Globus pallidus (tissue), 1 donor: ENCODE data around the gene TRIB2.

ENCODE experiments used
- DNase-seq: peaks from one replicate; pipeline ENCODE4 v3.0.0-alpha.2; 2015; ENCODE audit warnings: low spot score

Gene TRIB2

DNA sequence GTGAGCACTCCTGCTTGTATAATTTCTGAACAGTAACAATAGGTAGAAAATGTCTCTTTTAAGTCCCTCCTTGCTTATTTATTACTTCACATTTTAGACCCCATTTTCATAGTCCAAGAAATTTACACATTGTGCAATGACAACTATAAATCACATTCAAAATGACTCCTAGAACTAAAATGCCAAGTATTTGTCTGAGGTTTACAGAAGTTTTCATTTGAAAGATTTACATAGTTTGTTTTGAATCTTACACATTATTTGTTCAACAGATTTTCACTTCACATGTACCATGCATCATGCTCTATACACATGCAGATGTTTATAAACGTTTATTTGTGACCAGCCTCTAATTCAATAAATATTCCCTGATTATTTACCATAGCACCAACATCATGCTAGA, 15.7 kb upstream of the TRIB2 start:
- DNase-seq, result no peak

DNA sequence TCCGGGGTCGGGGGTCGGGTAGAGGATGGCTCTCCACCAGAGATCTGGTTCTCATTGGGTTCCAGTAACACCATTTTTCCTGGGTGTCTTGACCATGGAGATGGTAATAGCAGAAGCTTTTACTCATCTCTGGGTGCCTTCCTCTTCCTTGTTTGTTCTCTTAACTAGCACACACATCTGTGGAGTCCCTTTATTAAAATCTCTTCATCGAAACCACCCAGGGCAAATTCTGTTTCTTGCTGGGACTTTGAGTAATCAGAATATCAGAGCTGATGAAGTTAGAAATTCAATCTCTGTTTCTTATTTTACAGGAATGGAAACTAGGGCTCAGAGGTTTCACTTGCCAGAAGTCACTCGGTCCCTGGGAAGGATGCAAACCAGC, 15.0 kb upstream of the TRIB2 start:
- DNase-seq, result no peak

DNA sequence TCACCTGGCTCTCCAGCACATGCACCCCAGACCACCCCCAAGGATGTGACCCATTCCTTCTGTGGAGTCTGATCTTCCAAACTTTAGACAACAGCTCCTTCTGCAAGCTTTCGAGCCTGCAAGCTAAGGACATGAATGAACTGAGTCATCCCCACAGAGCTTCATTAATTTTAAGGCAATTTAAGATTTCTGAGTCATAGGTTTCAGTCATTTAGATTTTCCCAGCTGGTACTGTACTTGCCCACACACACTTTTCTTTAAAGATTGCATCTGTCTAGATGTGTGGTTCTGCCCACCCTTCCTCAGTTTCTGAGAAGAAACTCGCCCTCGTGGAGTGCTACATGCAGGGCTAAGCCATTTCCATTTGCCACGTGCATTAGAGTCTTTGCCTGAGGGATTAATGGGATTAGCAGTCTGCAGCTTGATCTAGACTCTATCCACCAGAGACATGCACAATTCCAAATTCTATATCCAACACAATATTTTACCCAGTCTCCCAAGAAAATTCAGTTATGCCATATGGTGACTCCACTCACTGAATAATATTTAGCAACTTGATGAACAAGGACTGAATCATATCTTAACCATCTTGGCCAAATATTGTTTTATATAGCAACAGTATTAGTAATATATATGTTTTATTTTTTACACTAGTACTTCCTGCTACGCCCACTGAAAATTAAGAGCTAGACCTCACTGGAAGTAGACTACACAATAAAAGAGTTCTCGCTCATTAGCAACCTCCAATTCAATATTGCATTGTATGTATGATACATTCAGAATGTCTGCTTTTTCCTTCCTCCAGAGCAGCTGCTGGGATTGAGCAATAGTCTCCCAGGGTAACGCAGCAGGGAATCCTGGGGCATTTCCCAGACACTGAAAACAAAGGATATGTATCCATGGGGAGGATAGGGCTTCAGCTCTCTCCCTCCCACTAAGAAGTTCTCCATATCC, 14.3 kb upstream of the TRIB2 start:
- DNase-seq, result peak; percentile 42

DNA sequence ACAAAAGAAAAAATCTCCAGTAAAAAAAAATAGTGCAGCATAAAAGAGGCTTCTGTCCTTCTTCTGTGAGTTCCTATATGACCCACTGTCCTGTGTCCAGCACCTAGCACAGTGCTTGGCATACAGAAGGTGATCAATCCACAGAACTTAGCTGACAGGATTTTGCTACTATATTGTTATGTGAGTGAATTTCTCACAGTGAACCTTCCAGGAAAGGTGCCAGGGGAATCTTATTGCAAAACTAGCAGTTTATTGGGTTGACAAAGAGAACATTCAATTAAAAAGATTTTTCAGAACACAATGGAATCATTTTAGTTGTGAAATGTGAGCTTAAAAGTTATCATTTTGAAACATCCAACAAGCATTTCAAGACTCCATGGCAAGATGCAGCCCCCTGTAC, 12.4 kb upstream of the TRIB2 start:
- DNase-seq, result no peak

DNA sequence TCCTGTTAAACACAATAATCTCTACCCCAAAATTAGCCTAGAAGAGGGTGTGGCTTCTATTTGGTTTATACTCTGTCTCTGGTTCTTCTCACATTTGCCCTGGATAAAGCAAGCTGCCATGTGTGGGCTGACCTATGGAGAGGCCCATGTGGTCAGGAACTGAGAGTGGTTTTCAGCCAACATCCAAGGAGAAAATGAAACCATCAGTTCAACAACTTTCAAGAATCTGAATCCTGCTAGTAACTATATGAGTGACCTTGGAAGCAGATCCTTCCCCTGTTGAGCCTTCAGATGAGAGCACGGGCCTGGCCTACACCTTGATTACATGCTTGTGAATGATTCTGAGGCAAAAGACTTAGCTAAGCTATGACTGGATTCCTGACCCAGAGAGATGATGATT, 11.5 kb upstream of the TRIB2 start:
- DNase-seq, result no peak

DNA sequence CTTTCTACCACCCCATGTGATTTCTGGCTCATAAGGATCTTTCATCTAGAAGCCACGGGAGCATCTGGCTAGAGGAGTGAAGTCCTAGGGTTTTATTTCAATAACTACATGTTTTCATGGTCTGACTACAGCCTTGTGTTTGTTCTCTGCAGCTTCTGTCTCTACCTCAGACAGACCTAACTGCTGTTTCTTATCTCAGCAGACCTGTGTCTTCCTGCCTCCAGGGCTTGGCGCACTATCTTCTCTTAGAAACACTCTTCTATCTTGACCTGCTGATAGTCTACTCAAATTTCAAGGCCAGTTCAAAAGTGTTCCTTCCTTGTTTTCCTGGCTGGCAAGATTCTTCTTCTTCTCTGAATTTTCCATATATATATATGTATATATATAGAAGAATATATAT, 11.0 kb upstream of the TRIB2 start:
- DNase-seq, result no peak

DNA sequence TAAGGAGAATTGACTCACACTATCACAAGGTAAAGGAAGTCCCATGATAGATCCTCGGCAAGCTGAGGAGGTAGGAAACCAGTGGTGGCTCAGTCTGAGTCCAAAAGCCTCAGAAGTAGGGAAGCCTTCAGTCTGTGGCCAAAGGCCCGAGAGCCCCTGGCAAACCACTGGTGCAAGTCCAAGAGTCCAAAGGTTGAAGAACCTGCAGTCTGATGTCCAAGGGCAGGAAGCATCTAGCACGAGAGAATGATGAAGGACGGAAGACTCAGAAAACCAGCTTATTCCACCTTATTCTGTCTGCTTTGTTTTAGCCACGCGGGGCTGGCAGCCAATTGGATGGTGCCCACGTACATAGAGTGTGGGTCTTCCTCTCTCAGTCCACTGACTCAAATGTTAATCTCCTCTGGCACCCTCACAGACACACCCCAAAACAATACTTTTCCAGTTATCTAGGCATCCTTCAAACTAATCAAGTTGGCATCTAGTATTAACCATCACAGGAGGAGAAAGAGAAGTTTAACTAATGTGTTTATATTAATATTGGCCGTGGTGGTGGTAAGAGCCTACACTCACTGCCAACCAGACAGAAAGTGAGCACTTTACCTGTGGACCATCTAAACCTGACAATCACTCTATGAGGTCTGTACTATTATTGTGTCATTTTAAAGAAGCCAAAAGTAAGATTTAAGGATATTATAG, 8.1 kb upstream of the TRIB2 start:
- no peak for DNase-seq

DNA sequence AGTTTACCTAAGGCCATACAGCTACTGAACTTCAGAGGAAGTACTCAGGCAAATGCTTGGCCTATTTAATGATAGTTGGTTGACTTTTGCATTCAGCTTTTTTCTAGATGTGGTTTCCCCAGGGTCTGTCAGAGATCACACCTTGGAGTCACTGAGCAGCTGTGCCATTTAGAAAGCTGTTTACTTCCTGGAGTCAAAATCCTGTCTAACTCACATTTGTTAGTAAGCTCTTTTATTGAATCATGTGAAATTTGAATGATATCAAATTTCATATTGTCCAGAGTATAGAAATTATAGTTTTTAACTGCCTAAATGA, 7.6 kb upstream of the TRIB2 start:
- no peak for DNase-seq

DNA sequence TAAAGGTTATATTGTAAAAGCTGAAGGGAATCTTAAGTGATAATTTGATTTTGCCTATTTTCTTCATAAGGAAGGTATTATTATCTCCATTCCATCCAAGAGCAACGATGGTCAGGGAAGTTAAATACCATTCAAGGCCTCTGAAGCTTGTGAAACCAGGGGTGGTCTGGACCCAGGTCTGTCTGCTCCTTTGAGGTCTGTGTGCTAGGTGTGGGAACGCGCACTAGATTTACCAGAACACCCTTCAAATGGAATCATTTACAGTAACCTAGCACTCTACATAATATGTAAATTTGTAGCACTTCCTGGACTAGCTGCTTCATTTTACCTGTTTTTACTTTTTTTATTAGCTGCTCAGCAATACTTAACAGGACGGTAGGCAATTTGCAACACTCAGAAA, 6.4 kb upstream of the TRIB2 start:
- no peak for DNase-seq

DNA sequence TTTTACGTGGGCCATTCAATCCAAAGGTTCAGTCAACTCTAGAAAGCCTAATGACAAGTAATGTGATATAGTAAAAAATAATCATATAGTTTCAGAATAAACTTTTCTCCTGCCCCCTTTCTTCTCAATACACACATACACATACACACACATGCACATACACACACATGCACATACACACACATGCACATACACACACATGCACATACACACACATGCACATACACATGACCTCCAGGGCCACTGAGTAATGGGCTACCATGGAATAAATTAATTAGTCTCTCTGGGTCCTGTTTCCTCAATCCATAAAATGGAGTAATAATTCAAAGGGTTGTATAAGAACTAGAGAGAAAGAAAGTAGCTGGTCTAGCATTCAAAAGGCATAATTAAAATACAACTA, 5.4 kb upstream of the TRIB2 start:
- DNase-seq, result no peak

DNA sequence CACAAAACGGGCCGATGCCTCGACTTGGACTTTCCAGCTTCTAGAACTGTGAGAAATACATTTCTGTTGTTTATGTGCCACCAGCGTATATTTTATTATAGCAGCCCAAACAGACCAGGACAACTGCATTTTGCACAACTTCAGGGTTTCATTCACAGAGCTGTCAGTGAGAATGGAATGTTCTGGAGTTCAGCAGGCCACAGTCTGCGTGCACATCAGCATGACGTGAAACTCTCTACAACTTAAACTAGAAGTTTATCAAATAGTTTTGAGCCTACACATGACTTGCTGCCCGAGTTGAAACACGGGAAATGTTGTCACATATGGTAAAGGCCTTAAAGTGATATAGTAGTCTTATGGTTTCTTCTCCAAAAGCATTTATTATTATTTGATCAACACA, 3.9 kb upstream of the TRIB2 start:
- DNase-seq, result no peak

DNA sequence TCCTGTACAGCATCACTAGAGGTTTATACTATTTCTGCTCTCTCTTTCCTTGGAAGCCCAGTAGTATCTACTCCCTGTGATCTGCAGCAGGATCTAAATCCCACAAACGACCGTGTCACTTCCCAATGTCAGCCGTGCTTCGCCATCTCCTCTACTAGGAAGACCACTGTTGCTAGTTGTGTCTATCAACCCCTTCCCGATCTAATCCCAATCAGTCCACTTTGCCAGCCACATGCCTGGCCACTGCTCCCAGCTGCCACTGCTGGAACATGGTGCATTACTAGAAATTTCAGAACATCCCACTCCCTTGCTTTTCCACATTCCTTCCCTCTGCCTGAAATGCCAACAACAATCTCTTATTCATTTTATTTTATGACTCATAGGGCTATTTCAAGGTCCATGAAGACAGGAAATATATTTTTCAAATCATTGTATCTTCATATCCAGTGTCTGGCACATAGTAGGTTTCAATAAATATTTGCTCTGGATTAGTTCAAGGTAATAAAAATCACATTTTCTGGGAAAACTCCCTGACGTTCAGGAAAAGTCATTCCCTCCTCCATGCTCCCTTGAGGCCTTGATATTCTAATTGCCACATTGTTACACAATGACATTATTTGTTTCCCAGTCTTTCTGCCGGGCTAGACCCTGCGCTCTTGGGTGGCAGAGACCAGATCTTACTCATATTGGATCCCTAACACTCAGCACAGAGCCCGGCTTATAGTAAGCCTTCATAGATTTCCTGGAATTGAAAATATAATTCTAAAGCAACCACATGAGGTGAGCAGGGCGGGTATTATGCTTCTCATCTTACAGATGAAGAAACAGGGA, 2.1 kb upstream of the TRIB2 start:
- no peak for DNase-seq

DNA sequence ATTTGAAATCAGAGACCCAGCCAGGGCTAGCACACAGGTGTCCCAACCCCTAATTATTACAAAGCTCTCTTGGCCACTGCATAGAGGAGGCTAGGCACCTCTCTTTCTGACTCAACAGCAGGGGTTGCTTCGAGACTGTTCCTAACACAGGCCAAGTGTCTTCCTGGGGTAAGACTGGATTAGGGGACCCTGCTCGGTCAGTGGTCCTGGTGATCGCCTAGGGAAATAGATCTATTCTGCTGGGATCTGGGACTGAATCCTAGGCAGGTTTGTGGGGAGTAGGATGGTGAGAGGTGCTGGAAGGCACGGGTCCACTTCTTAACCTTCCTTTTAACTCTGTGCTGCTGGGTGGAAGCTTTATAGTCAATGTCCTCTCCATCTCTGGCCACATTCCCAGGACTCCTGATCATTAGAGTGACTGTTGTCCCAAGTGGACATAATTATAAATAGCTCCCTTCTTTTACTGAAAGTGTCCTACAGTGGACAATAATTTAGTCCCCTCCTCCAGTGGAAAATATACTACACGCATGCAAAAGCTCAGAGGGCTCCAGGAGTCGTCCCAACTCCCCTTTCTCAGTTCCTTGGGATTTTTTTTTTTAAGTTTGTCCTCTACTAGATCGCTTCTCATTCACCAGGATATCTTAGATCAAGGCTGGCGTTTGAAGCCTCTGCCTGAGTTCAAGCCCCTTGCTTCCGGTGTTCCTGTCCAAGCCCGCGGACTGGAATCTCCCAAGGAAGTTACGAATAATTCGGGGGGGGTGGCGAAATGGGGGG, 1.3 kb upstream of the TRIB2 start:
- no peak for DNase-seq

DNA sequence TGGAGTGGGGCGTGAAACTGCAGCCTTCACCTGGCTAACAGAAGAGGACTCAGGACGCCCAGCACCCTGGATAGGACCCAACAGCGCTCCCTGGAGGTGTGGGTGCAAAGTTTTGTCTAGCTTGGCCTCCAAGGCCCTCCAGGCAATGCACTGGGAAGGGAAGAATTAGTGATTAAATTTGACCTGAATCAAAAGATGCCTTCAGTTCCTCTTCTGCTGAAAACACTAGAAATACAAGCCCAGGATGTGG, 779 bp upstream of the TRIB2 start:
- peak; percentile 75 for DNase-seq

DNA sequence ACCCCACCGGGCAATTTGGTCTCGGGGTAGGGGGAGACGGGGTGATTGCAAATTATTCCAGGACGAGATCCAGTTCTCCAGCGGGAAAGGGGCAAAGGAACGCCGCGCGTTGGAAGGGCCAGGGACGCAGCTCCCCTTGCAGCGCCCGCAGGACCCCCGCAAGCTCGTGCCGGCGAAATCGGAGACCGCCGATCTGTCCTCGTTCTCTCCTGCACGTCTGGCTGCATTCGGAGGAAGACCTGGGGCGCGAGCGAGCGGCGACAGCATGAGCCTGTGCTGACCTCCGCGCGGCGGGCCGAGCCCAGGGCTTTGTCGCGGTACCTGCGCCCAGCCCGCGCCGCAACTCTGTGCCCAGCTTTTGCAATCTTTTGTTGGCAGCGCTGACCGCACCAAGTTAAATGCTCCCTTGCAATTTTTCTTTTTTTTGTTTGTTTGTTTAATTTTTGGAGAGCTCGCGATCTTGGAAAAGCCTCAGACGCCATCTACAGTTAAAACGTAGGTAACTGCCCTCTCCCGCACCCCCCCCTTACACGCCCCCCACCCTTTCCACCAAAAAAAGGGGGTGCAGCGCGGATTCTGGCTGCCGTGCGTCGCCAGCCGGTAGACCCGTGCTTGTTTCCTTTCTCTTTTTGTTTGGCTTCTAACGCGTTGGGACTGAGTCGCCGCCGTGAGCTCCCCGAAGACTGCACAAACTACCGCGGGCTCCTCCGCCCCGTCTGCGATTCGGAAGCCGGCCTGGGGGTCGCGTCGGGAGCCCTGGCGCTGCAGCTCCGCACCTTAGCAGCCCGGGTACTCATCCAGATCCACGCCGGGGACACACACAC, 667 bp downstream of the TRIB2 start:
- peak; percentile 54 for DNase-seq

DNA sequence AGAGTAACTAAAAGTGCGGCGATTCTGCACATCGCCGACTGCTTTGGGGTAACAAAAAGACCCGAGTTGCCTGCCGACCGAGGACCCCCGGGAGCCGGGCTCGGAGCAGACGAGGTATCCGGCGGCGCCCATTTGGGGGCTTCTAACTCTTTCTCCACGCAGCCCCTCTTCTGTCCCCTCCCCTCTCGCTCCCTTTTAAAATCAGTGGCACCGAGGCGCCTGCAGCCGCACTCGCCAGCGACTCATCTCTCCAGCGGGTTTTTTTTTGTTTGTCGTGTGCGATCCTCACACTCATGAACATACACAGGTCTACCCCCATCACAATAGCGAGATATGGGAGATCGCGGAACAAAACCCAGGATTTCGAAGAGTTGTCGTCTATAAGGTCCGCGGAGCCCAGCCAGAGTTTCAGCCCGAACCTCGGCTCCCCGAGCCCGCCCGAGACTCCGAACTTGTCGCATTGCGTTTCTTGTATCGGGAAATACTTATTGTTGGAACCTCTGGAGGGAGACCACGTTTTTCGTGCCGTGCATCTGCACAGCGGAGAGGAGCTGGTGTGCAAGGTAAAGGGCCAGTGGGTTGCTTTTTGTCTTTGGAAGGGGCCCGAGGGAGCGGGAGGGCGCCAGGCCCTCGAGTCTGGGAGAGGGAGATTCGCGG, 1.4 kb downstream of the TRIB2 start:
- DNase-seq, result no peak

DNA sequence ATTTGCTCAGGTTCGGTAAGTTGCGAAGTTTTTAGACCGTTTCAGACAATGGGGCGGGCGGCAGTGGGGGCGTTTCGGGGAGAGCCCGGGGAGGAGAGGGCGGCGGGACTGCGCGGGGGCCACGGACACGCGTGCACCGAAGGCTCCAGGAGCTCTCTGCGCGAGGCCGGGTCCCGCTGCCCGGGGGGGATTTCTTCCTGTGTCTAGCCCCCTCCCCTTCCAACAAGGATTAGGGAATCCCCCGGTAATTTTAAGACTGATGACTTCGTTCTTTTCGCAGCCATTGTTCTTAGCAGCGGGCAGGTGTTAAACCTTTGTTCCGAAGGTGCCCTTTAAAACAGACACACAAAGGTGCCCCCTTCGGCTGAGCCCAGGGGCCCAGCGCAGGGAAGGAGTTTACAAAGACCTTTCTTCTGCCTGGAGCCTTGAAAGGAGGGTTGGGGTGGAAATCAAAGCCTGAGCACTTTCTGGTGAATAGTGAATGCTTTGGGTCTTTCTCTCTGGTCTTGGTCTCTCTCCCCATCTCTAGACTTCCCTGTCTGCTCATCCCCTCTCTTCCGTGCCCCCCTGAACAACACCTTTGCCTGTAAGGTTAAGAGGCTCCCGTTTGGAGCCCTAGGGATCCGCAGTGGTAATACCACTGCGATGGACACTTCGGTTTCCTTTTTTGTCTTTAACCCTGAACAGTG, 2.1 kb downstream of the TRIB2 start:
- DNase-seq, result no peak

DNA sequence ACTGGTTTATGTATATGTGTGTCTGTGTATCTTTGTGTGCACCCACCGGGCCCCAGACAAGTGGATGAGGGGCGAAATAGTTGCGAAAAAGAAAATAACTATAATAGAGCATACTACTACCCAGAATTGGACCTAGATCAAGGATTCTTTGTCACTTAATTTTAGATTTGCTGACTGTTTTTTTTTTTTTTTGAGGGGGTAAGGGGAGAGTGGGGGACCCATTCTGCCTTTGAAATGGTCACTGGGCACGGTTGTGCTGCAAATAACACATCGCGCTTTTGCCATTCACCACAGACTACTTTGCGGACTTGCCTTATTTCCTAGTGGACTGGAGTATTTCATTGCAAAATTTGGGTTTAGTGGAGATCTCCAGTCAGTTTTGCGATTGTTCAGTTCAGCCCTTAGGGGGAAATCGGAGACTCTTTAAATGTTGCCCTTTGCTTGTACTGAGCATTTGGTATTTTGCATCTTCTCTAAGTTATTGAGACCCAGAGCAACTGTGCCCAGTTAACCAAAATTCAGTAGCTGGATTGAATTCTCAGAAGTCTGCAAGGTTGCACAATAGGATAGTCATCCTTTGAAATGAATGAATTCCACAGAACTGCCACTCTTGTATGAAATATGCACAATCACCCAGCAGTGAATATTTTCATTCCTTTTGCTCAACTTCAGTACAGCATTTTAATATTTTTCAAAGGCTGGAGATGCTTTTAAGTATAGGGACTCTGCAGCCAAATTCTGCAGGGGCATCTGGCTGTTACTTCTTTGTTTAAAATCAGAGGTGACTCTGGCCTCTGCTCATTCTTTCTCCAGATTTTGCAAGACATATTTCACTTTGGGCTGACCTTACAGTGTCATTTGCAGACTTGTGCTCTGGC, 2.9 kb downstream of the TRIB2 start:
- DNase-seq, result no peak

DNA sequence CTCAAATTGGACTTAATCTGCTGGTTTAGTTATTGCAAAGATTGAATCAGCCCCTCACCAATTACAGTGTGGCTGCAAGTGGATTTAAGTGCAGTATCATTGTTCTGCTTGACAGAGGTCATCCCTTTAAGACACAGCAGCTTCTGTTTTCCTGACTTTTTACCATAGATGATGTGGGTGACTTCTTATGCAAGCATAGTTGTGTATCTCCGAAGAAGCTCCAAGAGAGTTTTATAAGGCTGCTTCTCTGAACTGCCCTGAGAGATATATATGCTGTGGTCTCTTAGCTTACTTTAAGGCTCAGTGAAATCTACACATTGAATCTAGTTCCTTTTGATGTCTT, 3.5 kb downstream of the TRIB2 start:
- DNase-seq, result no peak
